ENCODE measurements around the gene POU2AF1. TPM values are rescaled to one million over a fixed set of nuclear protein-coding genes. Genes with fewer than 3 reads are reported as not detected.

Gene POU2AF1
- polyA plus RNA-seq, 1 donor (not counting 4 experiments of a cell fraction or from before 2014, with no cell fraction given), result not detected

- Histone ChIP-seq H3K9ac (ENCODE audit: control insufficient read depth, extremely low read depth, insufficient read depth, low read length) (no peak overlapping the region), H3K9me3 (ENCODE audit: control insufficient read depth, low read depth, low read length) (no peaks in the 10 kb centered on the region), H3K79me2 (ENCODE audit: control insufficient read depth, insufficient read depth, low read length) (no peaks in the 10 kb centered on the region), H3K27ac (ENCODE audit: control insufficient read depth, insufficient read depth, low read length) (no peak overlapping the region), H3K4me3 (ENCODE audit: control insufficient read depth in 2 of 3, extremely low read depth in 1 of 3, insufficient read depth in 2 of 3, low read depth in 1 of 3, low read length in 3 of 3) (no peak overlapping the region), H3K4me2 (ENCODE audit: control insufficient read depth, extremely low read depth, insufficient read depth, low read depth, low read length) (no peak overlapping the region), H3K4me1 (ENCODE audit: control insufficient read depth, extremely low read depth, insufficient read depth, low read length) (no peaks in the 10 kb centered on the region), H3K9me1 (ENCODE audit: control insufficient read depth, extremely low read depth, insufficient read depth, low read length) (no peaks in the 10 kb centered on the region), H4K20me1 (ENCODE audit: control insufficient read depth, extremely low read depth, insufficient read depth, low read length) (no peaks in the 10 kb centered on the region), H2AFZ (ENCODE audit: control insufficient read depth, low read length) (no peak overlapping the region), H3K27me3 (ENCODE audit: control insufficient read depth, extremely low read depth, insufficient read depth, low read length) (peaks cover 9% of the 10 kb centered on the region), H3K36me3 (ENCODE audit: control insufficient read depth in 2 of 2, extremely low read depth in 1 of 2, insufficient read depth in 2 of 2, low read length in 2 of 2) (no peaks in the 10 kb centered on the region)
- dilution Hi-C loops (cut with MboI; ENCODE audit: extremely low pct_ligation_motif_present, low sequenced_read_pairs), result no loop called here
- no peak for FAIRE-seq
- TF ChIP-seq CTCF (optimal IDR thresholded peaks at IDR 0.05 in 1 of 3, IDR thresholded peaks at IDR 0.05 in 1 of 3, conservative IDR thresholded peaks at IDR 0.05 in 1 of 3; ENCODE audit: extremely low read depth in 1 of 3, insufficient read depth in 2 of 3, low read length in 3 of 3), result no peak
- no peak for TF ChIP-seq EZH2 (IDR thresholded peaks at IDR 0.05; ENCODE audit: low read length)
- no peak for DNase-seq (ENCODE audit: low read depth, low spot score)
Observed at GRCh38 chr11:111325259-111325658, 53.8 kb downstream of the POU2AF1 start.

- Histone ChIP-seq H3K36me3 (ENCODE audit: control insufficient read depth in 2 of 2, extremely low read depth in 1 of 2, insufficient read depth in 2 of 2, low read length in 2 of 2) (no peaks in the 10 kb centered on the region), H4K20me1 (ENCODE audit: control insufficient read depth, extremely low read depth, insufficient read depth, low read length) (no peaks in the 10 kb centered on the region), H3K9me1 (ENCODE audit: control insufficient read depth, extremely low read depth, insufficient read depth, low read length) (no peaks in the 10 kb centered on the region), H3K27ac (ENCODE audit: control insufficient read depth, insufficient read depth, low read length) (no peak overlapping the region), H3K4me3 (ENCODE audit: control insufficient read depth in 2 of 3, extremely low read depth in 1 of 3, insufficient read depth in 2 of 3, low read depth in 1 of 3, low read length in 3 of 3) (no peak overlapping the region), H3K9ac (ENCODE audit: control insufficient read depth, extremely low read depth, insufficient read depth, low read length) (no peak overlapping the region), H3K9me3 (ENCODE audit: control insufficient read depth, low read depth, low read length) (no peaks in the 10 kb centered on the region), H3K4me1 (ENCODE audit: control insufficient read depth, extremely low read depth, insufficient read depth, low read length) (no peaks in the 10 kb centered on the region), H3K4me2 (ENCODE audit: control insufficient read depth, extremely low read depth, insufficient read depth, low read depth, low read length) (no peak overlapping the region), H3K79me2 (ENCODE audit: control insufficient read depth, insufficient read depth, low read length) (no peaks in the 10 kb centered on the region), H3K27me3 (ENCODE audit: control insufficient read depth, extremely low read depth, insufficient read depth, low read length) (peaks cover 9% of the 10 kb centered on the region), H2AFZ (ENCODE audit: control insufficient read depth, low read length) (no peak overlapping the region)
- FAIRE-seq (no peak), DNase-seq (ENCODE audit: low read depth, low spot score) (no peak)
- TF ChIP-seq EZH2 (IDR thresholded peaks at IDR 0.05; ENCODE audit: low read length) (no peak), CTCF (optimal IDR thresholded peaks at IDR 0.05 in 1 of 3, IDR thresholded peaks at IDR 0.05 in 1 of 3, conservative IDR thresholded peaks at IDR 0.05 in 1 of 3; ENCODE audit: extremely low read depth in 1 of 3, insufficient read depth in 2 of 3, low read length in 3 of 3) (no peak)
- dilution Hi-C loops (cut with MboI; ENCODE audit: extremely low pct_ligation_motif_present, low sequenced_read_pairs), result no loop called here
Observed at GRCh38 chr11:111324277-111324720, 54.8 kb downstream of the POU2AF1 start.

All from keratinocyte (primary cell).